Measurements from ENCODE around the gene HMGN2.

HMGN2 gene

GRCh38 chr1:26468911-26469310, 3.3 kb upstream of the HMGN2 start:
- Mint-ChIP-seq H3K36me3 (ENCODE audit: insufficient read depth) (peaks cover 28% of the 10 kb centered on the region), H3K4me1 (peaks cover 32% of the 10 kb centered on the region), H3K4me3 (no peak overlapping the region), H3K9me3 (no peaks in the 10 kb centered on the region), H3K27ac (ENCODE audit: low read depth) (no peak overlapping the region), H3K27me3 (no peaks in the 10 kb centered on the region)
- ATAC-seq (replicated peaks; ENCODE audit: extremely low read depth, poor library complexity, severe bottlenecking) (no peak), DNase-seq (ENCODE audit: low spot score in 2 of 2) (no peak)

- H3K27ac Mint-ChIP-seq (ENCODE audit: low read depth), result no peak overlapping the region
- no peaks in the 10 kb centered on the region for H3K9me3 Mint-ChIP-seq
- no peak for DNase-seq (ENCODE audit: low spot score in 2 of 2)
- no peak overlapping the region for H3K4me3 Mint-ChIP-seq
- no peaks in the 10 kb centered on the region for H3K27me3 Mint-ChIP-seq
- peaks cover 30% of the 10 kb centered on the region for H3K36me3 Mint-ChIP-seq (ENCODE audit: insufficient read depth)
- H3K4me1 Mint-ChIP-seq, result peaks cover 35% of the 10 kb centered on the region
- ATAC-seq (replicated peaks; ENCODE audit: extremely low read depth, poor library complexity, severe bottlenecking), result no peak
Observed at GRCh38 chr1:26469558-26469957, 2.7 kb upstream of the HMGN2 start.

DNA sequence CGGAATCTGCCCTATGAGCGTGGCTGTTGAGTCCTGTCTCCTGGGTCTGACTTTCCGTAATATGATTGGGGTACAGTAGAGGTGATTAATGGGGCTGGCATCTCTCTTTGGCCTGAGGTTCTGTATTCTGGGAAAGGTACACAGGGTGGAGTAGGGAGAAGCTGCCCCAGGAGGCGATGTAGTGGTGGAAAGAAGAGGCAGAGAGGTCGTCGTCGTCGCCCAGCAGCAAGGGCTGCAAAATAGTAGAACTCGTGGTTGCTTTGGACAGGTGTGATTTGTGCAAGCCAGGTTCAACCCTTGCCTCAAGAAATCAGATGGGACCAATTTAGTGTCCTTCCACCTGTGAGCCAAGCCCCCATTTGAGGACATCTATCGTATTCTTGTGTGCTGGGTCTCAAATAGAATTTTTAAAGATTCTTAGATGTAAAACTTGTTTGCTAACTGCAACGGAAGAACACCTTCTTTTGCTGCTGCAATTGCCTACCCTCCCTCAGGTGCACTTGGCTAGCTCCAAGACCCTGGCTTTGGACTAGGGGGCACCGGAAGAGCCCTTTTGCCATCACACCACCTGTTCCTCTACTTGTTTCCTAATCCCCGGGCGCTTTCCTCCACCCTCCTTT, 1.3 kb upstream of the HMGN2 start:
- Mint-ChIP-seq H3K4me3 (peak overlapping the region; percentile 88), H3K36me3 (ENCODE audit: insufficient read depth) (peaks cover 37% of the 10 kb centered on the region), H3K27me3 (no peaks in the 10 kb centered on the region), H3K9me3 (no peaks in the 10 kb centered on the region), H3K4me1 (peaks cover 35% of the 10 kb centered on the region), H3K27ac (ENCODE audit: low read depth) (no peak overlapping the region)
- ATAC-seq (replicated peaks; ENCODE audit: extremely low read depth, poor library complexity, severe bottlenecking), result no peak
- no peak for DNase-seq (ENCODE audit: low spot score in 2 of 2)

- Mint-ChIP-seq H3K4me1 (peaks cover 35% of the 10 kb centered on the region), H3K27ac (ENCODE audit: low read depth) (peak overlapping the region; percentile 89), H3K36me3 (ENCODE audit: insufficient read depth) (peaks cover 44% of the 10 kb centered on the region), H3K9me3 (no peaks in the 10 kb centered on the region), H3K27me3 (no peaks in the 10 kb centered on the region), H3K4me3 (peak overlapping the region; percentile 88)
- ATAC-seq (replicated peaks; ENCODE audit: extremely low read depth, poor library complexity, severe bottlenecking), result peak; percentile 38
- DNase-seq (ENCODE audit: low spot score in 2 of 2), result peak in 1 of 2 donors; percentile 24
Observed at GRCh38 chr1:26471498-26472319, 531 bp upstream of the HMGN2 start.

GRCh38 chr1:26472901-26473845, 933 bp downstream of the HMGN2 start:
- peak; percentile 95 to 96 for DNase-seq (ENCODE audit: low spot score in 2 of 2)
- no peaks in the 10 kb centered on the region for H3K9me3 Mint-ChIP-seq
- H3K4me3 Mint-ChIP-seq, result peak overlapping the region; percentile 88
- H3K27ac Mint-ChIP-seq (ENCODE audit: low read depth), result peak overlapping the region; percentile 89
- H3K4me1 Mint-ChIP-seq, result peaks cover 35% of the 10 kb centered on the region
- H3K27me3 Mint-ChIP-seq, result no peaks in the 10 kb centered on the region
- peaks cover 47% of the 10 kb centered on the region for H3K36me3 Mint-ChIP-seq (ENCODE audit: insufficient read depth)
- ATAC-seq (replicated peaks; ENCODE audit: extremely low read depth, poor library complexity, severe bottlenecking), result peak; percentile 76

- no peak overlapping the region for H3K4me3 Mint-ChIP-seq
- H3K27ac Mint-ChIP-seq (ENCODE audit: low read depth), result no peak overlapping the region
- no peaks in the 10 kb centered on the region for H3K9me3 Mint-ChIP-seq
- DNase-seq (ENCODE audit: low spot score in 2 of 2) (no peak), ATAC-seq (replicated peaks; ENCODE audit: extremely low read depth, poor library complexity, severe bottlenecking) (no peak)
- H3K27me3 Mint-ChIP-seq, result no peaks in the 10 kb centered on the region
- H3K4me1 Mint-ChIP-seq, result peaks cover 35% of the 10 kb centered on the region
- H3K36me3 Mint-ChIP-seq (ENCODE audit: insufficient read depth), result peaks cover 53% of the 10 kb centered on the region
Observed at GRCh38 chr1:26474818-26475217, 2.6 kb downstream of the HMGN2 start.

DNA sequence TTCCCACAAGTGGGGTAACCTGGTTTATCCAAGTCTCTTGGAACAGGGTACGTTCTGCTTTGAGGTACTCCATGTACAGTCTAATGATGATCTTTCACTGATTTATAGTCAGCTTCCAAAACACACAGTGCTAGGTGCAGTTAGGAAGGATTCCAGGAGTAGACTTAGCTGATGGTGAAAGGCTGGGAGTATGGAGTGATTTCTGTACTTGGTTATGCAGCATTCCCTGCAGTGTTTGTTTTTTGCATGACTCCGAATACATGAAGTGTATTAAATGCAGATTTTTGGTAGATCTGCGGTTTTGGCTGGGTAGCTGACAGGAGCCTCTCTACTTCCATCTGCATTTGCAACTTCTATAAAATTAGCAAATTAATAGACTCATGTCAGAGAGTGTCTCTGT, 3.7 kb downstream of the HMGN2 start:
- Mint-ChIP-seq H3K4me3 (no peak overlapping the region), H3K9me3 (no peaks in the 10 kb centered on the region), H3K27me3 (no peaks in the 10 kb centered on the region), H3K27ac (ENCODE audit: low read depth) (no peak overlapping the region), H3K4me1 (peaks cover 23% of the 10 kb centered on the region), H3K36me3 (ENCODE audit: insufficient read depth) (peaks cover 52% of the 10 kb centered on the region)
- no peak for DNase-seq (ENCODE audit: low spot score in 2 of 2)
- no peak for ATAC-seq (replicated peaks; ENCODE audit: extremely low read depth, poor library complexity, severe bottlenecking)

DNA sequence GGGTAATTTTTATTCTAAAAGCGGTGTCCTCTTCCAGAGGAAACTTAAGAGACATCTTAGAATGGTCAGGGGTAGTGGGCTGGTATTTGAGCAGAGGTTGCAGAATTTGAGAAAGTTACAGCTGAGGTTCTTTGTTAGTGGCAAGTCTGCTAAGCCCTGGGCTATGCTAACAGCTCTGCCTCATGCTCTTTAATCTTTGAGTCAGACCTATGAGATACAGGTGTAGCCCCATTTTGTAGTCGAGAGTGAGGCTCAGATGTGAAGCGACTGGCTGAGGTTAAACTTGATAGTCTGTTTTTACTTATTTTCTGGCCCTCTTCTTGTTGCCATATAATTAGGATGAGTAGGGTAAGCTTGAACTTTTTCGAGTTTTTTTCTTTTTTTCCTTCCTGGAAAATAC, 4.7 kb downstream of the HMGN2 start:
- ATAC-seq (replicated peaks; ENCODE audit: extremely low read depth, poor library complexity, severe bottlenecking) (no peak), DNase-seq (ENCODE audit: low spot score in 2 of 2) (no peak)
- Mint-ChIP-seq H3K4me1 (peaks cover 13% of the 10 kb centered on the region), H3K27me3 (no peaks in the 10 kb centered on the region), H3K4me3 (no peak overlapping the region), H3K27ac (ENCODE audit: low read depth) (no peak overlapping the region), H3K9me3 (no peaks in the 10 kb centered on the region), H3K36me3 (ENCODE audit: insufficient read depth) (peaks cover 57% of the 10 kb centered on the region)

- no peaks in the 10 kb centered on the region for H3K27me3 Mint-ChIP-seq
- ATAC-seq (replicated peaks; ENCODE audit: extremely low read depth, poor library complexity, severe bottlenecking) (no peak), DNase-seq (ENCODE audit: low spot score in 2 of 2) (no peak)
- no peak overlapping the region for H3K4me3 Mint-ChIP-seq
- H3K36me3 Mint-ChIP-seq (ENCODE audit: insufficient read depth), result peaks cover 55% of the 10 kb centered on the region
- H3K27ac Mint-ChIP-seq (ENCODE audit: low read depth), result no peak overlapping the region
- H3K9me3 Mint-ChIP-seq, result no peaks in the 10 kb centered on the region
- H3K4me1 Mint-ChIP-seq, result peaks cover 12% of the 10 kb centered on the region
Observed at GRCh38 chr1:26477446-26478152, 5.4 kb downstream of the HMGN2 start.

- ATAC-seq (replicated peaks; ENCODE audit: extremely low read depth, poor library complexity, severe bottlenecking) (no peak), DNase-seq (ENCODE audit: low spot score in 2 of 2) (no peak)
- no peaks in the 10 kb centered on the region for H3K9me3 Mint-ChIP-seq
- H3K4me1 Mint-ChIP-seq, result peaks cover 10% of the 10 kb centered on the region
- H3K27me3 Mint-ChIP-seq, result no peaks in the 10 kb centered on the region
- peaks cover 52% of the 10 kb centered on the region for H3K36me3 Mint-ChIP-seq (ENCODE audit: insufficient read depth)
- no peak overlapping the region for H3K27ac Mint-ChIP-seq (ENCODE audit: low read depth)
- H3K4me3 Mint-ChIP-seq, result no peak overlapping the region
Observed at GRCh38 chr1:26478159-26478558, 5.9 kb downstream of the HMGN2 start.

DNA sequence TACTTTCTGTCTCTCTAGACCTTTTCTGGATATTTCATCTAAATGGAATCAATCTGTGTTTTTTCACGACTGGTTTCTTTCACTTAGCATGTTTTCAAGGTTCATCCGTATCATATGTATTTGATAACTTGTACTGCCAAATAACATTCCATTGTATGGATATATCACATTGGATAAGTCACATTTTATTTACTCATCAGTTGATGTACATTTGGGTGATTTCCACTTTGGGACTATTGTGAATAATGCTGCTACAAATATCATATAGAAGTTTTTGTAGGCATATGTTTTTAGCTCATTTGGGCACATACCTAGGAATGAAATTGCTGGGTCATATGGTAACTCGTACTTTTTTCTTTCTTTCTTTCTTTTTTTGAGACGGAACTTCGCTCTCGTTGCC, 6.7 kb downstream of the HMGN2 start:
- Mint-ChIP-seq H3K9me3 (no peaks in the 10 kb centered on the region), H3K27ac (ENCODE audit: low read depth) (peak overlapping the region; percentile 12), H3K4me3 (no peak overlapping the region), H3K36me3 (ENCODE audit: insufficient read depth) (peaks cover 47% of the 10 kb centered on the region), H3K27me3 (no peaks in the 10 kb centered on the region), H3K4me1 (peaks cover 2% of the 10 kb centered on the region)
- ATAC-seq (replicated peaks; ENCODE audit: extremely low read depth, poor library complexity, severe bottlenecking) (no peak), DNase-seq (ENCODE audit: low spot score in 2 of 2) (no peak)

GRCh38 chr1:26482921-26483320, 10.7 kb downstream of the HMGN2 start:
- peaks cover 18% of the 10 kb centered on the region for H3K36me3 Mint-ChIP-seq (ENCODE audit: insufficient read depth)
- ATAC-seq (replicated peaks; ENCODE audit: extremely low read depth, poor library complexity, severe bottlenecking) (no peak), DNase-seq (ENCODE audit: low spot score in 2 of 2) (no peak)
- H3K4me3 Mint-ChIP-seq, result no peak overlapping the region
- H3K27me3 Mint-ChIP-seq, result no peaks in the 10 kb centered on the region
- peak overlapping the region; percentile 65 for H3K27ac Mint-ChIP-seq (ENCODE audit: low read depth)
- peaks cover 6% of the 10 kb centered on the region for H3K4me1 Mint-ChIP-seq
- no peaks in the 10 kb centered on the region for H3K9me3 Mint-ChIP-seq

Data from central memory CD8-positive, alpha-beta T cell (primary cell).